GM21717 (cell line): Measurements from ENCODE around the gene RAD51B.

Experiments used
- ATAC-seq: cut with Tn5 transposase; IDR thresholded peaks from one replicate; pipeline ENCODE4 v1.9.1; 2021; ENCODE audit warnings: mild to moderate bottlenecking, moderate library complexity; ENCODE audit not compliant: unreplicated experiment

Gene RAD51B

DNA sequence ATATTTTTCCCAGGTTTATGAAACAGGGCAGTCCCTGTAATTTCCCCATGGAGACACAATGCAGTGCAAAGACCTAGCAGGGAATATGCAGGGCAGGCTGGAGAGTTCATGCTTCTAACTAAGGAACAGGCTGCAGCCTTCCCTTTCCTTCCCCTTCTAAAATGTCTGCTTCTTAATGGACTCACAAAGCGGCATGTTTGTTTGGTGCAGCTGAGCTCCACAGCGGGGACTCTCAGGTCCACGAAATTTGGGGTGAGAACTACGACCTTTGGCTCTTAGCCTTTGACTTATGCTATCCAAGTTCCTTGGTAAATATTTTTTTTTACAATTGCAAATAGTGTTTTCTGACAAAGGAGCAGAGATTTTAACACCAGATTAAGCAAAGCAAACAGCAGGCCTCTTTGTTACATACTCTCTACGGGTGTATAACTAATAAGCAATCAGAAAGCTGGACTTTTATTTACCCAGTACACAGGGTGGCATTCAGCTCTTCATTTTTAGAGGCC, 649.7 kb downstream of the RAD51B start:
- no peak for ATAC-seq

DNA sequence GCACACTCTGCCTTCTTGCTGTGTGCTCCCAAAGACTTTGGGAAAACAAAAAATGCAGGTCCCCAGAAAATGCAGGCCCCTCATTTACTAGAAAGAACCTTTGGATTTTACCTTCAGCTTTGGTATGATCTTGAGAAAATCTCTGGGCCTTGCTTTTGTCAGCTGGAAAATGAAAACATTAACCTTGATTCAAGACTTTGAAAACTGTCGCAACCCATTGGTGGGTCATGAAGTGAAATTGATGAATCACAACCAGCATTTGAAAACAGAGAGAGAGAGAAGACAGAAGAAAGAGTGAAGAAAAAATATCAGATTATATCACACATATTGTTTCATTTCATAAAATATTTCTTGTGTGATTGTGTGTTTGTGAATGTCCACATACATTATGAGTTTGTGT, 650.8 kb downstream of the RAD51B start:
- no peak for ATAC-seq

- ATAC-seq: no peak
These were observed 651.7 kb downstream of the RAD51B start for GRCh38 chr14:68471029-68471963.

DNA sequence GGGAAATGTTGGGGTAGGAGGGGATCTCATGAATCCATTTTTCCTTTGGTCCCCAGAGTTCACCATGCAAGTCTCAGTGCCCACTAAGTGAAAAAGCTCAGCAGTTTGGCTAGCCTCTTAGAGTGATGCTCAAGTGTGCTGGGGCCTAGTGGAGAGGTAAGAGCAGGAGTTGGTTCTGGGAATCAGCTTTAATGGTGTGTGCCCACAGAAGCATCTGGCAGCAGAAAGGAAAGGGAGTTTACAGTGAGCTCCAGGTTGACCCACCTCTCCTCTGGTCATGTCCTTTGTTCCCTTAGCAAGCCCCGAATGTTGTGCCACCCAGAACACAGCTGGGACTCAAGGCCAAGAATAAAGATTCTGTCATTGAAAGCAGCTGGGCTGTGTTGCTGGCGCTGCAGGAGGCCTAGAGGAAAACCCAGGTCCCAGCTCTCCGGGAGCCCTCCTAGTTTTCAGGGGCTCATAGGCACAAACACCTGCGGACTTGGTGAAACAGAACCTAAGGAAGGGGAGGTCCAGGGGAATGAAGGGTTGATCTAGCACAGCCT, 652.5 kb downstream of the RAD51B start:
- ATAC-seq: no peak

- no peak for ATAC-seq
These were observed 653.5 kb downstream of the RAD51B start for GRCh38 chr14:68473069-68473468.

- no peak for ATAC-seq
These were observed 654.2 kb downstream of the RAD51B start for GRCh38 chr14:68473794-68474193.

GRCh38 chr14:68474741-68475140, 655.2 kb downstream of the RAD51B start:
- ATAC-seq: no peak

DNA sequence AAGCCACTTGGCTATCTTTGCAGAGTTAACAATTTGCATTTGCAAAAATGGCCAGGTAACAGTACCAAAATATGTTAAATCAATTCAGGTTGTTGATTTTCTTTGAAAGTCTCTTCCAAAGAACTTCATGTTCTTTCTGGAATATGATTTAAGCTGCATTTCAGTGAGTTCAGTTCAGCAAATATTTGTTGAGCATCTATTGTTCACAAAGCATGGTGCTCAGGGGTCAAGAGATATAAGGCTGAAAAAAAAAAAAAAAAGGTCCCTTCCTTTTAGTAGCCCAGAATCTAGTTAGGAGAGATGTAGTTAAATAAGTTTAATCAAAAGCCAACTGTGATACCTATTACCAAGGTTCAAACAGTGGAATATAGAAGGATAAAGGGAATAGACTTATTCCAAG, 656.2 kb downstream of the RAD51B start:
- ATAC-seq: no peak

DNA sequence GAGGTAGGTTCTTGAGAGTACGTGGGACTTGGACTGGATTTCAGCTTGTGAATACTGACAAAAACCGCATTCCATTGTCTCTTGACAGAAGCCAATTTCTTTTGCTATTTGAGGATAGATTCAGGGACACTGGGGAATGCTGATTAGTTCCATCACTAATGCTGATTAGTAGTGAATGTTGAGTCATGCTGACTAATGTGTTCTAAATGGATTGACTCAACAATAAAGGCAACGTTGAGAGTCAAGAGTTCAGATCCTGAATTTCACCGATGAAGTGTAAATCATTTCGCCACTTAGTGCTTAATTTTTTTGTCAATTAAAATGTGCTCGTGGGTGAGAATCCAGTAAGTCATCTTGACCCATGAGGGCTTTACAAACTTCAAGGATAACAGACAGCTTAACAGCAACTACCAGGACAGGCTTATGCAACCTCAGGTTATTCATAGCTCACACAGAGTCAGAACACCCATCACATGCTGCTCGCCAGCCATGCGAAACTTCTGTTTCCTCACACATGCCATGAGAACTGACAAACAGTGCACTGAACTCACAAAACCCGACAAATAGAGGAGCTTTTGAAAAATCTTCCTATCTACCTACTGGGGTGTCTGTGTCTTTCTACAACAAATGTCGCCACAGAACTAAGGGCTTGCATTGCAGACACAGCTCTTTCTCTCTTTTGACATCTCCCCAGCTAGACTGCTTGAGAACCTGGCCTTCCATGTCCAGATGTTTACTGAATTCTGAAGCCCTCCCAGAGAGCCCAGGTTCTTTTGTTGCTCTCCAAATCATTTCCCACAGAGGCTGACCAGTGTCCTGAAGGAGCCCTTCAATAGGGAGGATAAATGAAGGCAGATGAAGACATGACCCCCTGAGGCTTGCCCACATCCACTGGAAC, 656.9 kb downstream of the RAD51B start:
- ATAC-seq: peak; percentile 75

DNA sequence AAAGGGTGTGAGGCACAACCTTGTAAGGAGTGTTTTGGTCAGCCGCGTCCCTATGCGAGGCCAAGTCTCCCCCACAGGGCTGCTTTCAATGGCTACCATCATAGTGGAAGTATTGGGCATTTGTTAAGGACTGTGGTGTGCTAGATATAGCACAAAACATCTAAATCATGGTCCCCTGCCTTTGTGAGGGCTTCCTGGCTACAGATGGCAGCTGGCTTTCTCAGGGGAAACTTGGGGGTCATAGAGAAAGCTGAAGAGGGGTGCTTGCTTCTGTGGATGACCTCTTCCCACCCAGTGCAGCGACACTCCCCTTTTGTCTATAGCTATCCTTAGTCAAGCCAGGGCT, 657.5 kb downstream of the RAD51B start:
- no peak for ATAC-seq

- ATAC-seq: no peak
These were observed 658.0 kb downstream of the RAD51B start for GRCh38 chr14:68477461-68478085.

GRCh38 chr14:68479247-68479646, 659.7 kb downstream of the RAD51B start:
- no peak for ATAC-seq

DNA sequence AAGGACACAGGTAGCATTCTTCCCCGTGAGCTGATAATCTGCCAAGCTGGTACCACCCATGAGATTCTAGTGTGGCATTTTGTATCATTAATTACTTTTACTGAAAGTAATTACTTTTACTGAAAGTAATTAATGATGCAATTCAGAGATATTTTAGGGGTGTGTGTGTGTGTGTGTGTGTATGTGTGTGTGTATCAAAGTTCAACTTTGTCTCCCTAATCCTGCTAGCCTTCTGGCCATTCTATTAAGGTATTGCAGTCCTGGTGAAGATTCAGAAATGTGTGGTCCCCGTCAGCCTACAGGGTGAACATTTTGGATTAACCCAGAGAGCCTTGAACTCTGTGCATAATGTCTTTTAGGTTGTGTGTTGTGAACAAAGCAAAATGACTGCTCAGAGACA, 662.4 kb downstream of the RAD51B start:
- no peak for ATAC-seq

DNA sequence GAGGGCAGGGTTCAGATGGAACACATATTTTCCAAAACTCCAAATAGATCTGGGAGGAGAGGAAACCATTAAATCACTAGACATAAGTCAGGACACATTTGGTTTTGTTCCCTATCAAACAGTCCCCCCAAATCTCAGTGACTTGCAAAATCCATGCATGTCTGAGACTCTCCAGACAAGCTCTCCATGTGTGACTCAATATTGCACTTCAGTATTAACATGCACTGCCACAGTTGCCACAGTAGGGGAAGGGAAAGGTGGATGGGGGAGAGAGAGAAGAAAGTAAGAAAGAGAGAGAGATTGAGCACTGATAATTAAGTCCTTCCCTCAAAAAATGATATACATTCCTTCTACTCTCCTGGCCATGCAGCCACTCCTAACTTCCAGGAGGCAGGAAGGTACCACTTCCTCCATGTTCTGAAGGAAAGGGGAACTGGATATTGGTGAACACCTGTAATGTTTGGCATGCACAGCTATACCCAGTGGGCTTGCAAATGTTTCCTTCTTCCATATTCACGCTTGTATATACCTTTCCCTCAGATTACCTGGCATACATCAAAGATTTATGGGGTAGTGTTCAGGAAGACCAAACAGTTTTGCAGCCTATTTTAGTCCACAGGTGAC, 663.3 kb downstream of the RAD51B start:
- ATAC-seq: no peak

DNA sequence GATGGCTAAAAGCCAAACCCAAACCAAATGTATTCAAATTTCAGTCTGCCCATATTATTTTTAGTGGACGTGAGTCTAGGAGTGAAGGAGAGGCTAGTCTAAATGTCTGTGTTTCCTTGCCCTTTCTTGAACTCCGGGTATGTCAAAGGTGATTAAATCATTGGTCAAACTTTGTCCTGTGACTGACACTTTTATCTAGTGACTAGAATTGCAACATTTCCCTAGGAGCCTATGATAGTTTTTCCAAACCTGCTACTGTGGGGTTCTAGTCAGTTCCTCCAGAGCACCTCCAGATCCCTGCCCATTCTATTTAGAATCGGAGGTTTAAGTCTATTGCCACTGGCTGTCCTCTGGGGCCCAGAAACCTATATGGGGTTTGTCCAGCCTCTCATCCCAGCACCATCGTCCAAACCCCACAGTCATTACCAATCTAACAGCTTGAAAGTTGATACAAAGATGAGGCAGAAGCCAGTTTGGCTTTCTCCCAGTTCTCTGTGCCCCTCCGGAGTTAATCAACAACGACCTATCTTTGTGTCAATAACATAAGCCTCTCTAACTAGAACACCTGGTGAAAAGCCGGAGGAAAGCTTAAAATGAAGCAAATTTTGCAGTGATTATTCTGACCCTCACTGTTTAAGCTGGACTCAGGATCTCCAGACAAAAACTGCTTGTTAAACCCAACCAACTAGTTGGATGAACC, 666.6 kb downstream of the RAD51B start:
- ATAC-seq: no peak

- no peak for ATAC-seq
These were observed 667.2 kb downstream of the RAD51B start for GRCh38 chr14:68486809-68487208.

DNA sequence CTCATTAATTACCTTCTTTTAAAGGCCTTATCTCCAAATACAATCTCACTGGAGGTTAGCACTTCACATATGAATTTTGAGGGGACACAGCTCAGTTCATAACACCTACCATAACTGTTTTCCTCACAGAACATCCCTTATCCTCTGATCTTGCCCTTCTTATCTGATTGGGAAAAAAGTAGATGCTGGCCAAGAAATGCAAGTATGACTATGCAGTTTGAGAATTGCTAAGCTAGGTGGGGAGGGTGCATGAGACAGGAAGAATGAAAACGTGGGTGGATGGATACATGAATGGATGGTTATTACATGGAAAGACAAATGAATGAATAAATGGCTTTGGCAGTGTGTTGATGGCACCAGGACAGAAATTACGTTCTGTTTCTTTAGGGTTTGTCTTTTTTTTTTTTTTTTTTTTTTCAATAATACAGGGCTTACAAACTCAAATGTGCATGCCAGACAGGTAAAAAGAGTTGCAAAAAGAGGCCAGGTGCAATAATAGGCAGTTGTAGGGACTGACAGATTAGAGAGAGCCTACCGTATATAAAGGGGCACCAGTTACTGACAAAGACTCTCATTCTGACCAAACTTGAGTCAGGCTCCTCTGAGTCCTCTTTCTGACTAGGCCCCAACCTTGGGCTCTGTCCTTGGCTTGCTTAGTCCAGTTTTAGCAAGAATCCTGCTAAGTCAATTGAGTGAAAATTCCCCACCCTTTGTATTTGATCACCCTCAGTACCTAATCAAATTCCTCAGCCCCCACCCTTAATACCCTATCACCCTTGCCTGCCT, 668.4 kb downstream of the RAD51B start:
- no peak for ATAC-seq

- ATAC-seq: no peak
These were observed 672.2 kb downstream of the RAD51B start for GRCh38 chr14:68491793-68492192.
